Measurements from ENCODE around the gene PET100. TPM values are rescaled to one million over a fixed set of nuclear protein-coding genes. Genes with fewer than 3 reads are reported as not detected.

Gene PET100
- total and polyA plus RNA-seq, 10 of the 15 experiments (the other 5 are each of a cell fraction or from before 2014, with no cell fraction given) = 47.0 to 462 (median 126) TPM

DNA sequence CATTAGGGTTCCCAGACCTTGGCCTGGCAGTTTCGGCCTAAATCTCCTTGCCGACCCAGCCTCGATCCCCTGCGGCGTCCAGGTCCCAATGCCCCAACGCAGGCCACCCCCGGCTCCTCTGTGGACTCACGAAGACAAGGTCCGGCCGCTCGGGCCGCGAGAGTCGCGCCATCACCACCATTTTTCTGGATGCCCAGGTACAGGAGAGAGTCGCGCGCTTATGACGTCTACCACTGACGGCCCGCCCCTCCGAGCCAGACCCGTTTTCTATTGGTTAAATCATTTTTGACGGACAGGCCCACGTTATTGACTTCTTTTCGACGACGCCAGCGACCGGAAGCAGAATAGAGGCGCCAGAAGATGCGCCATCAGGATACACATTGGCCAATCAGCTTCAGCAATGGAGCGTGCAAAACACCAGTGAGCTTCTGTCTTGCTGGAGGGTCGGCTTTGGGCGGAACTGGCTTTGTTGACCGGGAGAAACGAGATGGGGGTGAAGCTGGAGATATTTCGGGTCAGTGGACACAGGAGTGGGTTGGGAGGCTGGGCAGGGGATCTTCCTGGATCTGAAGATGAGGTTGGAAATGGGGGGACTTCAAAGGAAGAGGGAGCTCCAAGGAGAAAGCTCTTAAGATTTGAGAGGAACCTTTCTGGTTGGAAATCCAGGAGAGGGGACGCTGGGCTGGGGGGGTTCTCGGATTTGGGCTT is at the start of gene PET100, which contains the start of gene XAB2 (continued):
- TF ChIP-seq NR2C2 (IDR thresholded peaks at IDR 0.05; ENCODE audit: borderline replicate concordance, control insufficient read depth, insufficient read length, low read depth) = no peak
- TF ChIP-seq SIN3A (IDR thresholded peaks at IDR 0.05; ENCODE audit: low read depth, low read length) = peak; percentile 76
- TF ChIP-seq BHLHE40 (IDR thresholded peaks at IDR 0.05; ENCODE audit: borderline replicate concordance in 1 of 2, low read depth in 2 of 2, low read length in 1 of 2) = no peak
- TF ChIP-seq, protein P1, sequence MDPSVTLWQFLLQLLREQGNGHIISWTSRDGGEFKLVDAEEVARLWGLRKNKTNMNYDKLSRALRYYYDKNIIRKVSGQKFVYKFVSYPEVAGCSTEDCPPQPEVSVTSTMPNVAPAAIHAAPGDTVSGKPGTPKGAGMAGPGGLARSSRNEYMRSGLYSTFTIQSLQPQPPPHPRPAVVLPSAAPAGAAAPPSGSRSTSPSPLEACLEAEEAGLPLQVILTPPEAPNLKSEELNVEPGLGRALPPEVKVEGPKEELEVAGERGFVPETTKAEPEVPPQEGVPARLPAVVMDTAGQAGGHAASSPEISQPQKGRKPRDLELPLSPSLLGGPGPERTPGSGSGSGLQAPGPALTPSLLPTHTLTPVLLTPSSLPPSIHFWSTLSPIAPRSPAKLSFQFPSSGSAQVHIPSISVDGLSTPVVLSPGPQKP (IDR thresholded peaks at IDR 0.05; ENCODE audit: low read depth, low read length) = peak; percentile 93
- TF ChIP-seq SPI1 (IDR thresholded peaks at IDR 0.05; ENCODE audit: borderline replicate concordance, insufficient read depth, low read depth, low read length) = peak; percentile 64; the same call in 1 of the 2 replicates
- no peak for TF ChIP-seq SMAD1 (IDR thresholded peaks at IDR 0.05; ENCODE audit: low read depth, partially characterized antibody)
- no peak for TF ChIP-seq MTA3 (IDR thresholded peaks at IDR 0.05; ENCODE audit: borderline replicate concordance, low read length)
- peak; percentile 16; the same call in 1 of the 2 replicates for TF ChIP-seq RUNX3 (IDR thresholded peaks at IDR 0.05; ENCODE audit: low read length)
- TF ChIP-seq IRF3 (IDR thresholded peaks at IDR 0.05) = peak; percentile 91
- no peak for TF ChIP-seq JUND (IDR thresholded peaks at IDR 0.05; ENCODE audit: low read depth, low read length)
- TF ChIP-seq WRNIP1 (IDR thresholded peaks at IDR 0.05; ENCODE audit: borderline replicate concordance, low read depth, low read length) = no peak
- TF ChIP-seq, protein P2, sequence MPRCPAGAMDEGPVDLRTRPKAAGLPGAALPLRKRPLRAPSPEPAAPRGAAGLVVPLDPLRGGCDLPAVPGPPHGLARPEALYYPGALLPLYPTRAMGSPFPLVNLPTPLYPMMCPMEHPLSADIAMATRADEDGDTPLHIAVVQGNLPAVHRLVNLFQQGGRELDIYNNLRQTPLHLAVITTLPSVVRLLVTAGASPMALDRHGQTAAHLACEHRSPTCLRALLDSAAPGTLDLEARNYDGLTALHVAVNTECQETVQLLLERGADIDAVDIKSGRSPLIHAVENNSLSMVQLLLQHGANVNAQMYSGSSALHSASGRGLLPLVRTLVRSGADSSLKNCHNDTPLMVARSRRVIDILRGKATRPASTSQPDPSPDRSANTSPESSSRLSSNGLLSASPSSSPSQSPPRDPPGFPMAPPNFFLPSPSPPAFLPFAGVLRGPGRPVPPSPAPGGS (IDR thresholded peaks at IDR 0.05; ENCODE audit: borderline replicate concordance, insufficient read depth, low read depth, low read length, poor library complexity, severe bottlenecking) = no peak
- TF ChIP-seq HDAC6 (IDR thresholded peaks at IDR 0.05; ENCODE audit: unreplicated experiment) = no peak
- TF ChIP-seq EP300 (IDR thresholded peaks at IDR 0.05; ENCODE audit: borderline replicate concordance in 1 of 2, control insufficient read depth in 1 of 2, low read depth in 2 of 2, low read length in 2 of 2) = no peak
- peak; percentile 85 for TF ChIP-seq NFYB (IDR thresholded peaks at IDR 0.05; ENCODE audit: insufficient read depth, low read depth, low read length)
- peak; percentile 93 for TF ChIP-seq GABPA (IDR thresholded peaks at IDR 0.05; ENCODE audit: low read depth)
- TF ChIP-seq RELA (IDR thresholded peaks at IDR 0.05; ENCODE audit: borderline replicate concordance, partially characterized antibody) = no peak
- TF ChIP-seq SIX5 (IDR thresholded peaks at IDR 0.05; ENCODE audit: low read depth, low read length, severe bottlenecking) = peak; percentile 61
- TF ChIP-seq NFXL1 (IDR thresholded peaks at IDR 0.05; ENCODE audit: borderline replicate concordance) = no peak
- TF ChIP-seq ATF3 (IDR thresholded peaks at IDR 0.05; ENCODE audit: borderline replicate concordance, extremely low read depth, low read depth, low read length) = peak; percentile 56; the same call in 1 of the 2 replicates
- TF ChIP-seq DPF2 (IDR thresholded peaks at IDR 0.05) = peak; percentile 98
- TF ChIP-seq FOXM1 (IDR thresholded peaks at IDR 0.05; ENCODE audit: low read depth, low read length) = no peak
- no peak for TF ChIP-seq NRF1 (conservative IDR thresholded peaks at IDR 0.05; ENCODE audit: low read depth, low read length)
- TF ChIP-seq USF2 (IDR thresholded peaks at IDR 0.05; ENCODE audit: borderline replicate concordance, low read depth, low read length) = no peak; the same call in 1 of the 2 replicates
- TF ChIP-seq BMI1 (IDR thresholded peaks at IDR 0.05; ENCODE audit: borderline replicate concordance) = no peak

All from GM12878 (cell line).